ENCODE data around the gene DLG2. TPM values are rescaled to one million over a fixed set of nuclear protein-coding genes. Genes with fewer than 3 reads are reported as not detected.

Gene DLG2
- total and polyA plus RNA-seq, 9 of the 15 experiments (the other 6 are each of a cell fraction or from before 2014, with no cell fraction given): 0.52 to 1.6 (median 0.95) TPM

DNA sequence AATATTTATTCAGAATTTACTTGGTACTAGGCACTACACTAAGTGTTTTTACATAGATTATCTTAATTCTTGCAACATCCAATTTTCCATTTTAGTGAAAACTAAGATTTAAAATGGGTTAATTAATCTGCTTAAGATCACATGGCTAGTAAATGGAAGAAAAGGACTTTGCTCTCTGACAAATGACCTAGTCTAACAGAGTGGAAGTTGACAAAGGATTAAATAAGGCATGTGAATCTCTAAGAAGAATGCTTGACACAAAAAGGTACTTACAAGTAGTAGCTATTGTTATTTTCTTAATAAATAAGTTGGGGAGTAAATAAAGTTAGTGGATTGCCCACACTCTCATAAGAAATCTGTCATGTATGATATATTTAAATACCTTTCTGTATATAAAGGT is 584.8 kb downstream of the DLG2 start (continued):
- TF ChIP-seq, protein P1, sequence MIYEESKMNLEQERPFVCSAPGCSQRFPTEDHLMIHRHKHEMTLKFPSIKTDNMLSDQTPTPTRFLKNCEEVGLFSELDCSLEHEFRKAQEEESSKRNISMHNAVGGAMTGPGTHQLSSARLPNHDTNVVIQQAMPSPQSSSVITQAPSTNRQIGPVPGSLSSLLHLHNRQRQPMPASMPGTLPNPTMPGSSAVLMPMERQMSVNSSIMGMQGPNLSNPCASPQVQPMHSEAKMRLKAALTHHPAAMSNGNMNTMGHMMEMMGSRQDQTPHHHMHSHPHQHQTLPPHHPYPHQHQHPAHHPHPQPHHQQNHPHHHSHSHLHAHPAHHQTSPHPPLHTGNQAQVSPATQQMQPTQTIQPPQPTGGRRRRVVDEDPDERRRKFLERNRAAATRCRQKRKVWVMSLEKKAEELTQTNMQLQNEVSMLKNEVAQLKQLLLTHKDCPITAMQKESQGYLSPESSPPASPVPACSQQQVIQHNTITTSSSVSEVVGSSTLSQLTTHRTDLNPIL (CRISPR knock-in tag; IDR thresholded peaks at IDR 0.05): no peak
- TF ChIP-seq CREB3L1 (IDR thresholded peaks at IDR 0.05; ENCODE audit: borderline replicate concordance, low read depth) (no peak), SRSF1 (IDR thresholded peaks at IDR 0.05; ENCODE audit: low read depth, low read length) (no peak)

DNA sequence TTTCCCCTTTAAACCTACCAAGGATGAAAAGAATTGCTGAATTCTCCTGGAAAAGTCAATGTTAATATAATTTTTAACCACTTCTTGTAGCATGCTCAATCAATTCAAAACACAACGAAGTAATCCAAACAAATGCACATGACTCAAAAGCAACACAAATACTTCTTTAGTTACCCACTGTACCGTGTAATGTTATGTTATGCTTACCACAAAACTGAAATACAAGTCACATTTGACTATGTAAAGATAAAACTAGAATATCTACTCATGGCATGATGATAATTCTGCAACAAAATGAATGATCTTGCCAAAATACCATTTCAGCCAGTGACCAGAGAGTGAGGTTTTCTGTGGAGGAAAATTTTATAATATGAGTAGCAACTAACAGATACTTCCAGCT is 587.0 kb downstream of the DLG2 start:
- no peak overlapping the region for H3K4me3 ChIP-seq
- no peak overlapping the region for H3K9ac ChIP-seq (ENCODE audit: insufficient read depth in 1 of 2, low read depth in 2 of 2, low read length in 2 of 2)
- ATAC-seq (no peak), FAIRE-seq (no peak), DNase-seq (ENCODE audit: extremely low read depth in 1 of 4, low spot score in 3 of 4) (no peak)
- WGBS (ENCODE audit: insufficient coverage, low coverage, missing lambda C conversion rate): 0% methylated on average over 2 of the region's 2 CpGs
- no peaks in the 10 kb centered on the region for H3K36me3 ChIP-seq (ENCODE audit: control insufficient read depth, insufficient read depth, low read length)
- TF ChIP-seq SMAD1 (IDR thresholded peaks at IDR 0.05; ENCODE audit: low read depth, low read length, partially characterized antibody) (no peak), ZNF280A (IDR thresholded peaks at IDR 0.05; ENCODE audit: low read depth, partially characterized antibody) (no peak), FOXJ2 (tag; IDR thresholded peaks at IDR 0.05) (no peak), ERF (CRISPR knock-in tag; IDR thresholded peaks at IDR 0.05) (no peak), POLR2A (conservative IDR thresholded peaks at IDR 0.05) (no peak), MCM7 (IDR thresholded peaks at IDR 0.05) (no peak), RFX1 (IDR thresholded peaks at IDR 0.05) (no peak)
- H3K79me2 ChIP-seq (ENCODE audit: control insufficient read depth, insufficient read depth, low read length): no peaks in the 10 kb centered on the region
- no peak overlapping the region for H2AFZ ChIP-seq (ENCODE audit: low read depth, low read length)
- no peak overlapping the region for H3K4me2 ChIP-seq (ENCODE audit: insufficient read depth, low read length)
- in situ Hi-C loops (cut with MboI): no loop called here
- no TSS peak for BruUV-seq (replicated peaks)
- H3K4me1 ChIP-seq (replicated peaks in 1 of 2; ENCODE audit: control insufficient read depth in 2 of 2, insufficient read depth in 2 of 2, low read length in 2 of 2): no peaks in the 10 kb centered on the region
- POLR2A ChIA-PET: no interaction called here
- no peaks in the 10 kb centered on the region for H4K20me1 ChIP-seq (replicated peaks; ENCODE audit: control insufficient read depth, insufficient read depth, low read length)
- intact Hi-C loops (cut with micrococcal nuclease): no loop called here
- H3K27me3 ChIP-seq (ENCODE audit: control insufficient read depth in 2 of 2, insufficient read depth in 2 of 2, low read length in 2 of 2): no peaks in the 10 kb centered on the region
- no peaks in the 10 kb centered on the region for H3K9me3 ChIP-seq (replicated peaks; ENCODE audit: control insufficient read depth, insufficient read depth, low read depth, low read length)
- H3K9me1 ChIP-seq (ENCODE audit: control insufficient read depth, insufficient read depth, low read length): no peaks in the 10 kb centered on the region
- H3K27ac ChIP-seq (ENCODE audit: extremely low read depth, low read depth, low read length): no peak overlapping the region
- CTCF ChIA-PET (ENCODE audit: low intra/inter-chr PET ratio): no interaction called here

All from K562 (cell line).